ENCODE measurements around the gene RAVER2. TPM values are rescaled to one million over a fixed set of nuclear protein-coding genes. Genes with fewer than 3 reads are reported as not detected.

The RAVER2 gene
- total RNA-seq, 1 experiment from 2014 or later: 20.3 TPM

DNA sequence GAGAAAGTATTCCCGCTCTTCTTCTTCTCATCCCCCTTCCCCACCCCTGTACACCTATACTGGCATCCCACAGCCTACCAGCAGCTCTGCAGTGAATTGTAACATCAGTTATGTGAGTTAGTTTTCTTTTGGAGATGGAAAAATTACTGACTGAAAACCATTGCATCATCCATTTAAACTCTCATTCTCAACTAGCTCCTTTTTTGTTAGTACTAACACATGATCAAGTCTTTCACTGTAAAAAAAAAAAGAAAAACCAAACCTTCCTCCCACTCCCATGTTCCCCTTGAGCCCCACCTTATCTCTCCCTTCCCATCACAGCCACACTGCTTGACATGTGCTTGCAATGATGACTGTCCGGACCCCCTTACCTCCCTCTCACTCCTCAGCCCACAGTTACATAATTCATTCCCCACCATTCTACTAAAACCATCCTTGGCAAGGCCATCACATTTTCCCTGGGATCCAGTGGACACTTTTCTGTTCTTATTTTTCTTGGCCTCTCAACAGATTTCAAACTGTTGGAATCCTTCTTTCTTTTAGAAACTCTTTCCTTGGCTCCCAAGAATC, 23.2 kb upstream of the RAVER2 start:
- Mint-ChIP-seq H3K27ac (no peak overlapping the region), H3K4me3 (no peak overlapping the region), H3K36me3 (peaks cover 11% of the 10 kb centered on the region), H3K27me3 (ENCODE audit: low read depth) (peaks cover 28% of the 10 kb centered on the region), H3K4me1 (no peaks in the 10 kb centered on the region), H3K9me3 (peaks cover 22% of the 10 kb centered on the region)
- ChIA-PET POLR2A (no interaction called here), CTCF (no interaction called here)
- DNase-seq (ENCODE audit: low spot score) (no peak), ATAC-seq (no peak)
- TF ChIP-seq NFATC4 (CRISPR knock-in tag; IDR thresholded peaks at IDR 0.05) (no peak), ZNF512 (CRISPR knock-in tag; IDR thresholded peaks at IDR 0.05; ENCODE audit: borderline replicate concordance) (no peak), TEAD4 (CRISPR knock-in tag; IDR thresholded peaks at IDR 0.05) (no peak), ZNF396 (CRISPR knock-in tag; IDR thresholded peaks at IDR 0.05; ENCODE audit: borderline replicate concordance) (no peak), ATF6 (CRISPR knock-in tag; IDR thresholded peaks at IDR 0.05) (no peak), AFF4 (CRISPR knock-in tag; IDR thresholded peaks at IDR 0.05; ENCODE audit: borderline replicate concordance) (no peak), ZNF532 (CRISPR knock-in tag; IDR thresholded peaks at IDR 0.05; ENCODE audit: borderline replicate concordance) (no peak), NR3C1 (CRISPR knock-in tag; conservative IDR thresholded peaks at IDR 0.05; ENCODE audit: low read depth) (no peak), CREM (CRISPR knock-in tag; IDR thresholded peaks at IDR 0.05) (no peak), ZNF423 (CRISPR knock-in tag; IDR thresholded peaks at IDR 0.05) (no peak), NR1H2 (CRISPR knock-in tag; IDR thresholded peaks at IDR 0.05) (no peak), ZNF138 (CRISPR knock-in tag; conservative IDR thresholded peaks at IDR 0.05) (no peak), SMAD4 (CRISPR knock-in tag; IDR thresholded peaks at IDR 0.05) (no peak), ATF1 (CRISPR knock-in tag; IDR thresholded peaks at IDR 0.05) (no peak)
- TF ChIP-seq, protein P1, sequence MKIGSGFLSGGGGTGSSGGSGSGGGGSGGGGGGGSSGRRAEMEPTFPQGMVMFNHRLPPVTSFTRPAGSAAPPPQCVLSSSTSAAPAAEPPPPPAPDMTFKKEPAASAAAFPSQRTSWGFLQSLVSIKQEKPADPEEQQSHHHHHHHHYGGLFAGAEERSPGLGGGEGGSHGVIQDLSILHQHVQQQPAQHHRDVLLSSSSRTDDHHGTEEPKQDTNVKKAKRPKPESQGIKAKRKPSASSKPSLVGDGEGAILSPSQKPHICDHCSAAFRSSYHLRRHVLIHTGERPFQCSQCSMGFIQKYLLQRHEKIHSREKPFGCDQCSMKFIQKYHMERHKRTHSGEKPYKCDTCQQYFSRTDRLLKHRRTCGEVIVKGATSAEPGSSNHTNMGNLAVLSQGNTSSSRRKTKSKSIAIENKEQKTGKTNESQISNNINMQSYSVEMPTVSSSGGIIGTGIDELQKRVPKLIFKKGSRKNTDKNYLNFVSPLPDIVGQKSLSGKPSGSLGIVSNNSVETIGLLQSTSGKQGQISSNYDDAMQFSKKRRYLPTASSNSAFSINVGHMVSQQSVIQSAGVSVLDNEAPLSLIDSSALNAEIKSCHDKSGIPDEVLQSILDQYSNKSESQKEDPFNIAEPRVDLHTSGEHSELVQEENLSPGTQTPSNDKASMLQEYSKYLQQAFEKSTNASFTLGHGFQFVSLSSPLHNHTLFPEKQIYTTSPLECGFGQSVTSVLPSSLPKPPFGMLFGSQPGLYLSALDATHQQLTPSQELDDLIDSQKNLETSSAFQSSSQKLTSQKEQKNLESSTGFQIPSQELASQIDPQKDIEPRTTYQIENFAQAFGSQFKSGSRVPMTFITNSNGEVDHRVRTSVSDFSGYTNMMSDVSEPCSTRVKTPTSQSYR (CRISPR knock-in tag; IDR thresholded peaks at IDR 0.05): no peak
- TF ChIP-seq, protein P2, sequence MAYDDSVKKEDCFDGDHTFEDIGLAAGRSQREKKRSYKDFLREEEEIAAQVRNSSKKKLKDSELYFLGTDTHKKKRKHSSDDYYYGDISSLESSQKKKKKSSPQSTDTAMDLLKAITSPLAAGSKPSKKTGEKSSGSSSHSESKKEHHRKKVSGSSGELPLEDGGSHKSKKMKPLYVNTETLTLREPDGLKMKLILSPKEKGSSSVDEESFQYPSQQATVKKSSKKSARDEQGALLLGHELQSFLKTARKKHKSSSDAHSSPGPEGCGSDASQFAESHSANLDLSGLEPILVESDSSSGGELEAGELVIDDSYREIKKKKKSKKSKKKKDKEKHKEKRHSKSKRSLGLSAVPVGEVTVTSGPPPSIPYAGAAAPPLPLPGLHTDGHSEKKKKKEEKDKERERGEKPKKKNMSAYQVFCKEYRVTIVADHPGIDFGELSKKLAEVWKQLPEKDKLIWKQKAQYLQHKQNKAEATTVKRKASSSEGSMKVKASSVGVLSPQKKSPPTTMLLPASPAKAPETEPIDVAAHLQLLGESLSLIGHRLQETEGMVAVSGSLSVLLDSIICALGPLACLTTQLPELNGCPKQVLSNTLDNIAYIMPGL (CRISPR knock-in tag; IDR thresholded peaks at IDR 0.05): no peak
- TF ChIP-seq, protein P3, sequence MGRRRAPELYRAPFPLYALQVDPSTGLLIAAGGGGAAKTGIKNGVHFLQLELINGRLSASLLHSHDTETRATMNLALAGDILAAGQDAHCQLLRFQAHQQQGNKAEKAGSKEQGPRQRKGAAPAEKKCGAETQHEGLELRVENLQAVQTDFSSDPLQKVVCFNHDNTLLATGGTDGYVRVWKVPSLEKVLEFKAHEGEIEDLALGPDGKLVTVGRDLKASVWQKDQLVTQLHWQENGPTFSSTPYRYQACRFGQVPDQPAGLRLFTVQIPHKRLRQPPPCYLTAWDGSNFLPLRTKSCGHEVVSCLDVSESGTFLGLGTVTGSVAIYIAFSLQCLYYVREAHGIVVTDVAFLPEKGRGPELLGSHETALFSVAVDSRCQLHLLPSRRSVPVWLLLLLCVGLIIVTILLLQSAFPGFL (CRISPR knock-in tag; IDR thresholded peaks at IDR 0.05; ENCODE audit: borderline replicate concordance): no peak
- TF ChIP-seq, protein P4, sequence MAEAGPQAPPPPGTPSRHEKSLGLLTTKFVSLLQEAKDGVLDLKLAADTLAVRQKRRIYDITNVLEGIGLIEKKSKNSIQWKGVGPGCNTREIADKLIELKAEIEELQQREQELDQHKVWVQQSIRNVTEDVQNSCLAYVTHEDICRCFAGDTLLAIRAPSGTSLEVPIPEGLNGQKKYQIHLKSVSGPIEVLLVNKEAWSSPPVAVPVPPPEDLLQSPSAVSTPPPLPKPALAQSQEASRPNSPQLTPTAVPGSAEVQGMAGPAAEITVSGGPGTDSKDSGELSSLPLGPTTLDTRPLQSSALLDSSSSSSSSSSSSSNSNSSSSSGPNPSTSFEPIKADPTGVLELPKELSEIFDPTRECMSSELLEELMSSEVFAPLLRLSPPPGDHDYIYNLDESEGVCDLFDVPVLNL (CRISPR knock-in tag; IDR thresholded peaks at IDR 0.05; ENCODE audit: borderline replicate concordance, low read depth): no peak
